ENCODE data around the gene ZNF81. TPM values are rescaled to one million over a fixed set of nuclear protein-coding genes. Genes with fewer than 3 reads are reported as not detected.
"Not testable (repeated sequence)": the region's sequence is repeated elsewhere in the genome, so short reads cannot be mapped to it uniquely, and the experiment has no call there.

Gene ZNF81
- total RNA-seq, 1 donor from 2014 or later: 15.4 TPM

GRCh38 chrX:47844117-47844516, 7.4 kb downstream of the ZNF81 start:
- DNase-seq (ENCODE audit: low spot score): no peak

- no peak for DNase-seq (ENCODE audit: low spot score)
These were observed 9.3 kb downstream of the ZNF81 start for GRCh38 chrX:47846040-47846439.

- no peak for DNase-seq (ENCODE audit: low spot score)
These were observed 13.1 kb downstream of the ZNF81 start for GRCh38 chrX:47849778-47850177.

GRCh38 chrX:47850389-47850788, 13.7 kb downstream of the ZNF81 start:
- DNase-seq (ENCODE audit: low spot score): not testable (repeated sequence)

- DNase-seq (ENCODE audit: low spot score): no peak
These were observed 14.2 kb downstream of the ZNF81 start for GRCh38 chrX:47850901-47851300.

GRCh38 chrX:47854474-47854873, 17.8 kb downstream of the ZNF81 start:
- DNase-seq (ENCODE audit: low spot score): no peak

GRCh38 chrX:47859686-47860085, 23.0 kb downstream of the ZNF81 start:
- no peak for DNase-seq (ENCODE audit: low spot score)

GRCh38 chrX:47862680-47863079, 26.0 kb downstream of the ZNF81 start:
- no peak for DNase-seq (ENCODE audit: low spot score)

- DNase-seq (ENCODE audit: low spot score): no peak
These were observed 26.5 kb downstream of the ZNF81 start for GRCh38 chrX:47863187-47863586.

GRCh38 chrX:47864300-47864699, 27.6 kb downstream of the ZNF81 start:
- DNase-seq (ENCODE audit: low spot score): no peak

GRCh38 chrX:47864785-47865184, 28.1 kb downstream of the ZNF81 start:
- no peak for DNase-seq (ENCODE audit: low spot score)

GRCh38 chrX:47873123-47873522, 36.4 kb downstream of the ZNF81 start:
- no peak for DNase-seq (ENCODE audit: low spot score)

- DNase-seq (ENCODE audit: low spot score): no peak
These were observed 40.6 kb downstream of the ZNF81 start for GRCh38 chrX:47877327-47877726.

GRCh38 chrX:47878198-47878597, 41.5 kb downstream of the ZNF81 start:
- DNase-seq (ENCODE audit: low spot score): no peak

GRCh38 chrX:47879463-47879862, 42.8 kb downstream of the ZNF81 start:
- DNase-seq (ENCODE audit: low spot score): no peak

GRCh38 chrX:47880927-47881326, 44.2 kb downstream of the ZNF81 start:
- DNase-seq (ENCODE audit: low spot score): no peak

GRCh38 chrX:47885501-47885900, 48.8 kb downstream of the ZNF81 start:
- DNase-seq (ENCODE audit: low spot score): no peak

GRCh38 chrX:47898024-47898423, 61.3 kb downstream of the ZNF81 start:
- DNase-seq (ENCODE audit: low spot score): no peak

GRCh38 chrX:47900833-47901232, 64.1 kb downstream of the ZNF81 start:
- no peak for DNase-seq (ENCODE audit: low spot score)

GRCh38 chrX:47902161-47902560, 65.5 kb downstream of the ZNF81 start:
- no peak for DNase-seq (ENCODE audit: low spot score)

- no peak for DNase-seq (ENCODE audit: low spot score)
These were observed 79.3 kb downstream of the ZNF81 start for GRCh38 chrX:47915886-47916493.

GRCh38 chrX:47918274-47918673, 81.6 kb downstream of the ZNF81 start:
- DNase-seq (ENCODE audit: low spot score): no peak

GRCh38 chrX:47927212-47927611, 90.5 kb downstream of the ZNF81 start:
- DNase-seq (ENCODE audit: low spot score): no peak

GRCh38 chrX:47931970-47932369, 95.3 kb downstream of the ZNF81 start:
- not testable (repeated sequence) for DNase-seq (ENCODE audit: low spot score)

Measured in ureter (tissue), 1 donor.